NCI-H146 treated with DMSO at 0.1 percent for 48 hours (cell line): Measurements from ENCODE around the gene RGL3.
"Not testable (repeated sequence)": the region's sequence is repeated elsewhere in the genome, so short reads cannot be mapped to it uniquely, and the experiment has no call there.

Experiments
- DNase-seq: peaks from one replicate; lab custom pipeline; 2025; ENCODE audit not compliant: unreplicated experiment; lab: John Stamatoyannopoulos, UW

Gene RGL3

DNA sequence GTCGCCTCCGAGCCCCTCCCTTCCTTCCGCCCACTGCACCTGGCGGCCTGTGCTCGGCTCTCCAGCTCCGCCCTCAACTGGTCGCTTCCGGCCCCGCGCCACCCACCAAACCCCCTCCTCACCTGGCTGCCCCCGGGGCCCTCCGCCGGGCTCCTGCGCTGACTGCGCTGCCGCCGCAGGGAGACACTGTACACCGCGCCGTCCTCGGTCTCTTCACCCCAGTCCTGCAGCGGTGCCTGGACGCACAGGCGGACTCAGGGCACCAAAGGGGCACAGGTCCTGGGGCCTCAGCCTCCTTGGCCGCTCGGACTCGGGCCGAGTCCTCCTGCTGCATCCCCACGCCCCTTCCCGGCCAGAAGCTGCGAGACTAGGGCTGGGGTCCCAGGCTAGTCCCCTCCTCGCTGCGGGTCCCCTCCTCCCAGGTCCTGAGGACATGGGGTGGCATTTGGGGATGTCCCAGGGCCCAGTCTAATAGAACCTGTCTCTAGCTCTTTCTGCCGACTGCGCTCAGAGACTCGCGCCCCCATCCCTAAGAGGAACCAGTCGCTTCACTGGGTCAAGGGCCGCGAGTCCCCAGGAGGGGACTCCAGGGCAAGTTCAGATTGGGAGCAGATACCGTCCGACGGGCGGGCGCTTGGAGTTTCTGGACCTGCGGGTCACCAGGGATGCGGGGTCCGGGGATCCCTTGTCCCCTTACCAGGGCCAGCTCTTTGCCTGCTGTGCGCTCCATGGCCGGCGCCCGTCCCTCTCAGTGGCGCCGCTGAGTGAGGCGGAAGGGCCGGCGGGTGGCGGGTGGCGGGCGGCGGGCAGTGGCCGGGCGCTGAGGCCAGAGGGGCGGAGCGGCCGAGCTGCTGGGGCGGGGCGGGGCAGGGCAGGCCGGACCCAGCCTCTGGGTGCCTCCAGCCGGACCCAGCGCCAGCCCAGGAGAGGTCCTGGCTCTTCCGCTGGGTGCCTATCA, at the start of gene RGL3:
RGL3 (minus strand) TSS at position 766 of the 958 bp plus-strand sequence; CDS start at position 730, 36 bp downstream.
- peak; percentile 91 for DNase-seq

GRCh38 chr19:11468266-11468845, 49.2 kb upstream of the RGL3 start:
- DNase-seq: not testable (repeated sequence)

DNA sequence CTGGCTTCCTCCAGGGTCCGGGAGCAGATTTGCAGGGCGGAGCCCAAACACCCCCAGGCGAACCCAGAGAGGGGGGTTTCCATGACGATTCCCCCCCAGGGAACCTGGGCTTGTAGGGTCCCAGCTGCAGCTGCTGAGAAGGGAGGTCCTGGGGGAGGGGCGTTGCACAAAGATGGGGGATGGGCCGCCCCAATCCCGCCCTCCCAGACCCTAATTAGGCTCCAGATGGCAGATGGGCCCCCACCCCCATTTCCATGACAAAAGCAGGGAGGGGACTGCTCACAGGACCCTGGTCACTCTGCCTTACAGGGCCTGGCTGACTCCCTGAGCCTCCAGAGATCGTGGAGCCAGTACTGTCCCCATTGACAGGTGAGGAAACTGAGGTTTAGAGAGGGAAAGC, 46.5 kb upstream of the RGL3 start:
- DNase-seq: no peak

- DNase-seq: no peak
Measured at GRCh38 chr19:11464333-11465265, 45.5 kb upstream of the RGL3 start.

GRCh38 chr19:11463391-11463790, 44.3 kb upstream of the RGL3 start:
- DNase-seq: no peak

- no peak for DNase-seq
Measured at GRCh38 chr19:11461453-11461852, 42.3 kb upstream of the RGL3 start.

DNA sequence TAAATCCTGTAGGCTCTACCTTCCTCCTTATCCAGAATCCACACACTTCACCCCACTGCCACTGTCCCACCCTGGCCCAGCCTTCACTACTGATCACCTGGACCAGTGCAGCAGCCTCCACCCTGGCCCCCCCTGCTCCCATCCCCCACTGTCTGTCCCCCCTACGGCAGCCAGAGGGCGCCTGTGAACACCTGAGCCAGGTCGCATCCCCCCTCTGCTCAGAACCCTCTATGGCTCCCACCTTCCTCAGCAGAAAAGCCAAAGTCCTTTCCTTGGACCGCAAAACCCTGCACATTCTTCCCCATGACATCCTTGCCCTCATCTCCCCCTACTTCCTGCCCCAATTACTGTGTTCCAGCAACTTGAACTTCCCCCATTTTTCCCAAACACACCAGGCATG, 41.1 kb upstream of the RGL3 start:
- no peak for DNase-seq

GRCh38 chr19:11458912-11459311, 39.8 kb upstream of the RGL3 start:
- DNase-seq: not testable (repeated sequence)

GRCh38 chr19:11458236-11458900, 39.3 kb upstream of the RGL3 start:
- DNase-seq: no peak

DNA sequence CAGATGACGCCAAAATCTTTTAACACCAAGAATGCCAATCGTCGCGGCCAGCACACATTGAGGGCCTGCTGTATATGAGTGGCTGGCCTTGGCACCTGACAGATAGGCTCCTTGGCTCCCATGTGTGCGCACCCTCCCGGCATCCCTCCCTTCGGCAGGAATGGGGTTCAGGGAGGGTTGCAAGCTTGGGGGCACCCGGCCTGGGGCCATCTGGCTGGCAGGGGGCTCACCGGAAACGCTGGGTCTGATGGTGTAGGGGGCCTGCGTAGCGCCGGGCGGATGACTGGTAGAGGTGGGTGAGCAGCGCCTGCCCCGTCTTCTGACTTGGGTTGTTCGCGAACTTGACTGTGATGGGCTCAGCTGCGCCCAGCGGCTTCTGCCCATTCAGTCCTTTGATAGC, 38.7 kb upstream of the RGL3 start:
- DNase-seq: no peak

DNA sequence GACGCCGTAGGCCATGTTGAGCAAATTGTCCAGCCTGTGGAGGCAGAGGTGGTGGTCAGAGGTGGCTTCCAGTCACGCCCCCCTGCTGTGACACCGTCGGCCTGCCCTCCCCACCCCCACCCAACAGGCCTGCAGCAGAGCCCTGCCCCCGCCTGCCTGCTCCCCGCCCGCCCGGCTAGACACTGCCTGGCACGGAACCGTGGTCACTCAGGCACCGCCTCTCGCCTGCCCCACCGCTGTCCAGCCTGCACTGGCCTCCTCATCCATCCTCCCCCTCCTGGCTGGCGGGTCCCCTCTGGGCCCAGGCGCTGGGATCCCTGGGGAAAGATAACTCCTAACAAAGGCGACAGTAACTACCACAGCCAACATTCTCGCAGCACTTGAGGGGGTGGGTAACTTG, 38.0 kb upstream of the RGL3 start:
- DNase-seq: no peak

- no peak for DNase-seq
Measured at GRCh38 chr19:11456659-11457058, 37.5 kb upstream of the RGL3 start.

GRCh38 chr19:11455233-11455554, 36.1 kb upstream of the RGL3 start:
- not testable (repeated sequence) for DNase-seq

DNA sequence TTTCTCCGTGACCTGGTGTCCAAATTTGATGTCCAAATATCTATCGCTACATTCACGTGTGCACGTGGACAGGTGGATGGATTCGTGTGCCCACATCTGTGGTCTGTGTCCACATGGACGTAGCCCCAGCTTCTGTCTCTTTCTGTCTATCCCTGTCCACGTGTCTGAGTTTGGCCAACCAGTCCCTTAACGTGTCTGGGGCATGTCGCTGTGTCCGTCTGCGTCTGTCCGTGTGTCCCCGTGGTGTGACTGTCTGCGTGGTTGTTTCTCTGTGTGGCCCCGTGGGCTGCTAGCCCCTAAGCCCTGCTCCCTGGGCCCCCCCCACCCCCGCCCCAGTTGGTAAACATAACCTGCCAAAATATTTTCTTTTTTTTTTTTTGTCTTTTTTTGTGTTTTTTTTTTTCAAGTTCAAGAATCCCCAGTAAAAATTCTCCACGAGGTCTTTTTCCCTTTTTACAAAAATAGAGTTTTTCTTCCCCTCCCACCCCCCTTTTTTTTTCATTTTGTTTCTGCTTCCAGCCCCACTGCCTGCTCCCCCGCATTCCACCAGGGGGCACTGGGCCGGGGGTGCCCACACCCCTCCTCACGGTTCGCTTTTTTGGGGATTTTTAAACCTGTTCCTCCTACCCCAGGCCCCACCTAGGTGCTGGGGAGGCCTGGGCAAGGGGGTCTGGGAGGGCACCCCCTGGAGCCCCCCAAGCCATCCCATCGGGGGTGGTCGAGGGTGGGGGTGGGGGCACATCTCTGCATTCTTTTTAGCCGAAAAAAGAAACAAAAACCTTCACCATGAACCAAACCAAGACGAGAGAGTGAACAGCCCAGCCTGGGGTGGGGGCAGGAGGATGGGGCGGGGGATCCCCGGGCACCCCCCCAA, 34.6 kb upstream of the RGL3 start:
- DNase-seq: no peak

- DNase-seq: no peak
Measured at GRCh38 chr19:11452620-11453310, 33.7 kb upstream of the RGL3 start.

DNA sequence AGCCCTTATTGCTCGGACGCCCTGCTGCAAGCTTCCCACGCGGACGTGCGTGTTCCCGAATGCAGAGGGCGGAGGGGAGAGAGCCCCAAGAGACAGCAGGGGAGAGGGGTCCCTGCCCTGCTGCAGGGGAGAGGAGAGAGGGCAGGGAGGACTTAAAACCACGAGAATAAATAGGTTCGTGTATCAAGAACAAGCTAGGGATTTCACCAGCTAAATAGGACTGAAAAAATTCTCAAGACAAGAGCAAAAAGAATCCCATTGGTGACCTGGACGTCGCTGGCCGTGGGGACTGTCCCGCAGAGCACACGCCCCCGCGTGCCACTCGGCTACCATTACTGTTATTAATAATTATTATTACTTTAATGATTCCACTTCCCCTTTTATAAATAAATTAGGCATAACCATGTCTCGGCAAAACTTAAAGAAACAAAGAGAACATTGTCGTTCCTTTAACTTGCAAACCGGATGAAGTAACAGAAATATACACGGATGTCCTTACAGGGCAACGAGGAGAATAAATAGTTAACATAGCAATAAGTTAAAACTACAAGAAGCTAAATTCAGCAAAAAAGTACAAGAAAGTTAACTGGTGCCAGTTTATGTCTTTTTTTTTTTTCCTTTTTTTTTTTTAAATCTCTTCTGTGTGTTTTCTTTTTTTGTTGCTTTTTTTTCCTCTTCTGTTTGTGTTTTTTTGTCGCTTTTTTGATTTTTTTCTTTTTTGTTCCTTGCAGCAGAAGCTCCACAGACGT, 32.9 kb upstream of the RGL3 start:
- DNase-seq: no peak

GRCh38 chr19:11451327-11451870, 32.3 kb upstream of the RGL3 start:
- DNase-seq: no peak

- DNase-seq: no peak
Measured at GRCh38 chr19:11450570-11451326, 31.6 kb upstream of the RGL3 start.
